Ovary (tissue), 9 donors: ENCODE measurements around the gene PFKFB2. TPM values are rescaled to one million over a fixed set of nuclear protein-coding genes. Genes with fewer than 3 reads are reported as not detected.

Experiments used
- DNase-seq, 5 donors: peaks; one replicate each; pipeline ENCODE4 v3.0.0-alpha.2; 2019 to 2020
- H3K27ac ChIP-seq, 2 donors: fragments of 200-600 bp; one replicate each; pipeline versions ENCODE4 v1.5.1 to v1.8.0; 2019 to 2022
- H3K27me3 ChIP-seq: fragments of 200-600 bp; one replicate; pipeline ENCODE4 v1.8.0; 2022
- H3K36me3 ChIP-seq: fragments of 200-600 bp; sonication (generic); one replicate; pipeline ENCODE4 v1.5.1; 2019
- H3K4me1 ChIP-seq: one replicate; pipeline ENCODE4 v1.8.1; 2013; ENCODE audit warnings: mild to moderate bottlenecking, moderate library complexity; ENCODE audit not compliant: insufficient read depth
- H3K4me3 ChIP-seq: fragments of 200-600 bp; sonication (generic); one replicate; pipeline ENCODE4 v1.5.1; 2017
- H3K9me3 ChIP-seq, 2 donors: fragments of 200-600 bp in 1 of 2; sonication (generic) in 1 of 2; one replicate each; pipeline versions ENCODE4 v1.5.1 to v1.8.1; 2013 to 2019; ENCODE audit warnings: mild to moderate bottlenecking in 1 of 2, moderate library complexity in 1 of 2
- EP300 ChIP-seq: sonication (generic); formaldehyde crosslinking; IDR thresholded peaks from one replicate; pipeline ENCODE4 v1.6.1; 2017; ENCODE audit warnings: antibody characterized with exemption
- POLR2A ChIP-seq: fragments of 450-650 bp; IDR thresholded peaks from one replicate; pipeline ENCODE4 v1.6.1; 2017; ENCODE audit warnings: antibody characterized with exemption, mild to moderate bottlenecking, moderate library complexity
- WGBS, 3 donors: extraction: QIAGEN DNeasy Blood & Tissue Kit in 1 of 3; methylation state at CpG; one replicate each; pipeline versions ENCODE4 v1.1.5 to v1.1.7; 2013 to 2017; 5-methylcytosine and 5-hydroxymethylcytosine counted together
- intact Hi-C, 4 donors: fragments of 100-400 bp; cut with DNase I; formaldehyde crosslinking; loops; one replicate each; pipeline versions ENCODE4 v1.11.0 to v1.15.1; 2022 to 2023
- polyA plus RNA-seq, 2 donors: library from polyadenylated mRNA; stranded (reverse); fragments of 200-250 nt in 1 of 2; fragments of 350-450 nt in 1 of 2; fragmentation: Illumina TruSeq in 1 of 2; extraction: RNeasy Lipid Tissue Mini Kit (QIAGEN cat#74804) in 1 of 2; gene quantifications; one replicate each; pipeline ENCODE4 v1.2.3, GENCODE V29; 2013 to 2014
- total RNA-seq, 7 donors: library from RNA; depleted of rRNA in 2 of 7; stranded (reverse); fragments of >200 nt in 2 of 7; fragmentation: NEBNext Ultra II Directional in 3 of 7; extraction: Animal tissue kit (Norgen Biotek cat#: 25700) in 3 of 7; gene quantifications; one replicate each; pipeline versions ENCODE4 v1.1.0 to v1.2.4, GENCODE V29; 2016 to 2023
- TF ChIP-seq, protein P1 (sequence below), 3 donors: fragments of 450-650 bp in 2 of 3; fragments of 200-600 bp in 1 of 3; IDR thresholded peaks; one replicate each; pipeline versions ENCODE4 v1.5.1 to v1.8.0; 2016 to 2022; ENCODE audit warnings: antibody characterized with exemption in 3 of 3, mild to moderate bottlenecking in 1 of 3
- donor health status: DM: no; HTN: no; CAD: no; lungs with moderate emphysema.
- donor health status: DM: no; HTN: no; CAD: no.
- donor health status: Bipolar disorder and iron deficiency.
- donor health status: DM: yes; HTN: yes; CAD: no.
- donor health status: DM: no; HTN: no; CAD: no.
- donor health status: DM: yes; HTN: yes; CAD: no.

The PFKFB2 gene
- total and polyA plus RNA-seq, 9 donors: 3.0 to 11.4 (median 7.7) TPM

DNA sequence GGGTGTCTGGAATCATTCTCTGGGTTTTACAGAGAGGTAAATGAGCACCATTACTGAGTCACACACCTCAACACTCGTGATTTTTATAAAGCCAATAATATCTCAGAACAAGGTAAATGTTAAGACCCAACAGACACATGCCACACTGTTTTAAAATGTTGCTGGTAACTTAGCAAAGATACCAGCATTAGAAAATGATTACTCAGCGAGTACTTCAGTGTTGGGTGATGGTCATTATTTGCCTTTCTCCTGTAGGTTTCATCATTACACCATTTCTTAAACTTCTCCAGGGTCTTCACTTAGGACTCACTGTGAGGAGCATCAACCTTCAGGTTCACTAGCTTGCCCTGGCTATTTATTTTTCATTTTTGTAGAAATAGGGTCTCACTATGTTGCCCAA lies 28.7 kb downstream of the PFKFB2 start:
- H3K36me3 ChIP-seq: no peaks in the 10 kb centered on the region
- no peak for DNase-seq
- H3K9me3 ChIP-seq: no peaks in the 10 kb centered on the region
- no peak overlapping the region for H3K4me3 ChIP-seq
- H3K27me3 ChIP-seq: no peaks in the 10 kb centered on the region
- intact Hi-C loops: loop anchor here in 2 of 4 donors (5.0 to 10.0 kb wide), 2 partner anchors 323 to 325 kb away; no protein-coding TSS in a partner anchor
- WGBS, 3 donors: 89 to 95% (median 90%) methylated on average over 2 of the region's 2 CpGs
- TF ChIP-seq POLR2A (no peak), EP300 (no peak)
- TF ChIP-seq, protein P1, sequence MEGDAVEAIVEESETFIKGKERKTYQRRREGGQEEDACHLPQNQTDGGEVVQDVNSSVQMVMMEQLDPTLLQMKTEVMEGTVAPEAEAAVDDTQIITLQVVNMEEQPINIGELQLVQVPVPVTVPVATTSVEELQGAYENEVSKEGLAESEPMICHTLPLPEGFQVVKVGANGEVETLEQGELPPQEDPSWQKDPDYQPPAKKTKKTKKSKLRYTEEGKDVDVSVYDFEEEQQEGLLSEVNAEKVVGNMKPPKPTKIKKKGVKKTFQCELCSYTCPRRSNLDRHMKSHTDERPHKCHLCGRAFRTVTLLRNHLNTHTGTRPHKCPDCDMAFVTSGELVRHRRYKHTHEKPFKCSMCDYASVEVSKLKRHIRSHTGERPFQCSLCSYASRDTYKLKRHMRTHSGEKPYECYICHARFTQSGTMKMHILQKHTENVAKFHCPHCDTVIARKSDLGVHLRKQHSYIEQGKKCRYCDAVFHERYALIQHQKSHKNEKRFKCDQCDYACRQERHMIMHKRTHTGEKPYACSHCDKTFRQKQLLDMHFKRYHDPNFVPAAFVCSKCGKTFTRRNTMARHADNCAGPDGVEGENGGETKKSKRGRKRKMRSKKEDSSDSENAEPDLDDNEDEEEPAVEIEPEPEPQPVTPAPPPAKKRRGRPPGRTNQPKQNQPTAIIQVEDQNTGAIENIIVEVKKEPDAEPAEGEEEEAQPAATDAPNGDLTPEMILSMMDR (IDR thresholded peaks at IDR 0.05): no peak
- no peak overlapping the region for H3K27ac ChIP-seq
- no peaks in the 10 kb centered on the region for H3K4me1 ChIP-seq

DNA sequence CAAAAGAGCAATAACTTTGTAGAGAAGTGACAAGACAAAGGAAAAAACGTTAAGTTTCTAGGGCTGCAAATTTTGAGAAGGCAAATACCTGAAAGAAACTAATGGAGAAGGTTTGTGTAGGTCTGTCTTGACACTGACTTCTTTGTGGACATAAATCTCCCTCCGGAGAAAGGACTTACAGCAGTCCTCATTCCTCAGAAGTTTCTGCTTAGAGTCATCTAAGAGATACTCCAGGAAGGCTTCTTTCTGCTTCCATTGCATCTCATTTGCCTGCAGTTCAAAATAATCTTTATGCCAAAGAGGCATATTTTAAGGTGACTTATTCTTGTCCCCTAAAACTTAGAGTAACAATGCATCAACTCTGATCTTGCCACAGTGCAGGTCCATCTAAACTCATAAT lies 31.2 kb downstream of the PFKFB2 start:
- H3K9me3 ChIP-seq: no peaks in the 10 kb centered on the region
- H3K27ac ChIP-seq: no peak overlapping the region
- H3K4me3 ChIP-seq: no peak overlapping the region
- H3K36me3 ChIP-seq: no peaks in the 10 kb centered on the region
- intact Hi-C loops: loop anchor here in 2 of 4 donors (5.0 to 10.0 kb wide), 2 partner anchors 321 to 323 kb away; no protein-coding TSS in a partner anchor
- H3K27me3 ChIP-seq: no peaks in the 10 kb centered on the region
- no peak for DNase-seq
- 32 to 43% (median 39%) methylated on average over 2 of the region's 2 CpGs for WGBS, 3 donors
- TF ChIP-seq POLR2A (no peak), EP300 (no peak)
- TF ChIP-seq, protein P1 (IDR thresholded peaks at IDR 0.05): no peak
- H3K4me1 ChIP-seq: peaks cover 3% of the 10 kb centered on the region

DNA sequence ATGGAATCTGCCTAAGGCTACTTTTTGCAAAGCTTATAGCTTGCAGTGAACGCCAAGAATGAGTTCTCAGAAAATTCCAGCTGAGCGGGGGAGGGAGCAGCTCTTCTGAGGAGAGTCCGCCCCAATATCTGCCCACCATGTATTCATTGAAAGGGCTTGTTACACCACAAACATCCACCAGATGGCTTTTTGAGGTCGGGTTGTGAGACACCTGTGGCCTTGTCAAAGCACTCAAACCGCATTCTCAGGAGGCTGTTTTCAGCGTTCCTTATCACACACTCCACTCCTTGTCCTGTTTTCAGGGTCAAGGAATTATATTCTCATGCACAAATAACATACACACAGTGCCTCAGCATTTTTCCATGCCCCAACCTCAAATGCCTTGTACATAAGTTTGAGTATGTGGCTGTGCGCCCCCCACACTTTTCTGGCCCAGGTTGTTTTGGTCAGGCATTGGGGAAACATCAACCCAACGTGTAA lies 31.7 kb downstream of the PFKFB2 start:
- Histone ChIP-seq H3K27ac (no peak overlapping the region), H3K27me3 (no peaks in the 10 kb centered on the region), H3K36me3 (no peaks in the 10 kb centered on the region), H3K4me3 (no peak overlapping the region), H3K4me1 (peaks cover 3% of the 10 kb centered on the region), H3K9me3 (no peaks in the 10 kb centered on the region)
- DNase-seq: peak in 3 of 5 donors; percentile 20 to 49 (median 48)
- TF ChIP-seq POLR2A: no peak
- TF ChIP-seq, protein P1 (IDR thresholded peaks at IDR 0.05): peak in 2 of 3 donors; percentile 37 to 57
- intact Hi-C loops: loop anchor here in 2 of 4 donors (5.0 to 10.0 kb wide), 2 partner anchors 320 to 323 kb away; no protein-coding TSS in a partner anchor
- 11 to 20% (median 17%) methylated on average over 8 of the region's 8 CpGs for WGBS, 3 donors

DNA sequence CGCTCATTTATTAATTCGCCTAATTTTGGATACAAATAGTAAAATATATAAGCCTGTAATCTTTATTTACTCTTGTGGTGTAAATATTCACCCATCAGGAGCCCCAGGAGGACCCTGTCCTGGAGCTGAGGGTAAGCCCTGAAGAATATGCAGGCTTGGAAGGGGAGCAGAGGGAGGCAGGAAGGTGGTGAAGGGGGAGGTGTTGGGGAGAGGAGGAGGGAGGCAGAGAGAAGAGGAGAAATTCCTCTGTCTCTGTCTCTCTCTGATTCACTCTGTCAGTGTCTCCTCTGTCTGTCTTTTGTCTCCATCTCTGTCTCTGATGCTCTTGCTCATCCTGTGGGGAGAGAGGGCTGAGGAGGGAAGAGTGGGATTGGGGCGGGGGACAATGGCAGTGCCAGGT lies 32.8 kb downstream of the PFKFB2 start:
- no peaks in the 10 kb centered on the region for H3K27me3 ChIP-seq
- H3K27ac ChIP-seq: no peak overlapping the region
- intact Hi-C loops: loop anchor here in 1 of 4 donors (10.0 kb wide), 1 partner anchor 319 kb away; no protein-coding TSS in a partner anchor
- DNase-seq: no peak
- H3K4me1 ChIP-seq: peaks cover 3% of the 10 kb centered on the region
- H3K9me3 ChIP-seq: no peaks in the 10 kb centered on the region
- WGBS, 3 donors: 67 to 79% (median 67%) methylated on average over 3 of the region's 3 CpGs
- no peaks in the 10 kb centered on the region for H3K36me3 ChIP-seq
- H3K4me3 ChIP-seq: no peak overlapping the region
- TF ChIP-seq, protein P1 (IDR thresholded peaks at IDR 0.05): no peak
- TF ChIP-seq EP300 (no peak), POLR2A (no peak)
